Measurements from ENCODE around the gene POLR2H.

Gene POLR2H

DNA sequence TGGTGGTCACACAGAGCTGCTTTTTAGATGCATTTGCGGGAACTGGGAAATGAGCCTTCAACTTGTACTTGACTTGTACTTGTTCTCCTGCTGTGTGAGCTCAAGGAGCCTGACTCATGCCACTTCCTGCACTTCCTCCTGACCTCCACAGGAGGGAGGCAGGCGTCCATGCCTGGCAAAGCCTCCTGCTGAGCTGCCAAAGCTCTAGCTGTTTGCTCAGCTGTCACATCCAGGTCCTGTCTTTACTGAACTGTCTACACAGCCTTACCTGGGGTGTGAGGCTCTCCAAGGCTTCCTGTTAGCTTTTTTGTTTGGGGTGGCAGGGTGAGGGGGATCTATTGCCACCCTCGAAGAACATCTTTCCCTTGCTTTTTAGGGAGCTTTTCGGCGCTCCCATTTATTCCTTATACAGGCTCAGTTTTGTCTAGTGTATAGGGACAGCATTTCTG, 10.1 kb downstream of the POLR2H start:
- DNase-seq (ENCODE audit: low spot score) = peak; percentile 89

DNA sequence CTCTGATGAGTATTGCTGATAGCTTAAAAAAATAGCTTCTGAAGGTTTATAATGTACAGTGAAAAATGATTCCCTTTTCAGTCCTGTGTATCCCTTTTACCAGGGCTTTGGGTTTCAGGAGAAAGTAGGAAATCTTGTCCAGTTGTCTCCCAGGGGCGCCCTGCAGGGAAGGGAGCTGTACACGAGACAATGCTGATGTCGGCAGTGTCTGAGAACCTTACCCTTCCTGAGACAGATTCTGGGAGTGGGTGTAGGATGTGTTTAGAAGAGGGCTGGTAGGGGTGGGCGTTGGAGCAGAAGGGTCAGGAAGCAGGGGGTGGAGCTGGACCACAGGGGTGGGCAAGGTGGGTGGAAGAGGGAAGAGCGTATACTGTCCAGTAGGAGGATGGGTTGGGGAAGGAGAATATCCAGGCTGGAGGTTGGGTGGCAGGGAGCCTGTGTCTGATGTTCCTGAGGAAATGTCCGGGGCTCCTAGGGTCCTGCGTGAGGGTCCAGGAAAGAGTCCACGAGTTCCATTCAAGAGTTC, 10.8 kb downstream of the POLR2H start:
- DNase-seq (ENCODE audit: low spot score) = no peak

DNA sequence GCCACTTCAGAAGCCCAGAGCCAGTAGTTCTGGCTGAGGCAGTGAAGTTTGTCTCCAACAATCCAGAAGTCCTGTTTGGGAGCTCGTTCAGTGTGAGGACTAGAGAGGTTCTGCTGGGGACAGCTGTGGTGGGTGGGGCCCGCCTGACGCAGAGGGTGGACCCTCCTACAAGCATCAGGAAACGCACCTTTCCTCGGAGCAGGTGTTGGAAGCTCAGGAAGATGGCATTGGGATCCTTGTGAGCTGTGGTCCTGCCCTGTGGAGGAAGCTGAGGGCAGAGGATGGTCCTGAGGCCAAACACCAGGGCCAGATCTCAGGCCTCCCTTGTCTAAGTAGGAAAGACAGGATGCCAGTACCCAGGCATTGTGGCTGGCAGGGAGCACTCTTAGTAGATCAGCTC, 11.4 kb downstream of the POLR2H start:
- DNase-seq (ENCODE audit: low spot score) = no peak

- DNase-seq (ENCODE audit: low spot score) = peak; percentile 71
These were observed 11.9 kb downstream of the POLR2H start for GRCh38 chr3:184373422-184373821.

DNA sequence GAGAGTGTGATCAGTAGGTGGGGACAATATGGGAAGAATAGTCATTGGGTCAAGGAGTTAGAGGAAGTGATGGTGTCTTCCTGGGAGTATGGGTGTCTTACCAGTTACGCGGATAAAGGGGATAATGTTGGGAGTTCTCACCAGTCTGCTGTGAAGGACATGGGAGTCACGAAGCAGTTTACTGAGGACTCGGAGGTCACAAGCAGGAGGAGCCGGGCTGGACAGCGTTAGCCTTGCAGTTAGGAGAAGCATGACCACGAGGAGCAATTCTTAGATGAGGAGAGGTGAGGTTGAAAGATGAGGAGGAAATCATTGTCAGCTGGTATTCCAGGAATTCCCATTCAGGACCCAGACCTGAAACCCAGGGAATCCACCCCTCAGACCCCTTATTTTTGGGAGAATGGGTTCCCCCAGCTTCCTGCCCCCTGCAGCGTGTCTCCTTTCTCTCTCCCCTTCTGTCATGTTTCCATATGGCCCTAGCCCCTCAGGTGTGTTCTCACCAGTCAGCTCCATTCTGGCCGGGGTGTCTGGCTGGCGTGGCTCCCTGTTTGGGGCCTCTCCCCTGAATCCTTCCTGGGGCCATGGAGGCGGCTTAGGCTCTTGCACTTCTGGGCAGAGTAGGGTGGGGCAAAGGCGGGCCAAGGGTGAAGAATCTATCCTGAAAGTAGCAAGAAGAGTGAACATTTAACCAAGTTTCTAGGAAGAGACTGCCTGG, 14.4 kb downstream of the POLR2H start:
- DNase-seq (ENCODE audit: low spot score) = no peak

- no peak for DNase-seq (ENCODE audit: low spot score)
These were observed 15.9 kb downstream of the POLR2H start for GRCh38 chr3:184377374-184377773.

GRCh38 chr3:184377882-184378445, 16.5 kb downstream of the POLR2H start, which contains the start of gene THPO:
TSS of gene THPO (minus strand) at chr3:184378207. CDS start at chr3:184376259, 1,948 bp downstream.
- DNase-seq (ENCODE audit: low spot score) = no peak

DNA sequence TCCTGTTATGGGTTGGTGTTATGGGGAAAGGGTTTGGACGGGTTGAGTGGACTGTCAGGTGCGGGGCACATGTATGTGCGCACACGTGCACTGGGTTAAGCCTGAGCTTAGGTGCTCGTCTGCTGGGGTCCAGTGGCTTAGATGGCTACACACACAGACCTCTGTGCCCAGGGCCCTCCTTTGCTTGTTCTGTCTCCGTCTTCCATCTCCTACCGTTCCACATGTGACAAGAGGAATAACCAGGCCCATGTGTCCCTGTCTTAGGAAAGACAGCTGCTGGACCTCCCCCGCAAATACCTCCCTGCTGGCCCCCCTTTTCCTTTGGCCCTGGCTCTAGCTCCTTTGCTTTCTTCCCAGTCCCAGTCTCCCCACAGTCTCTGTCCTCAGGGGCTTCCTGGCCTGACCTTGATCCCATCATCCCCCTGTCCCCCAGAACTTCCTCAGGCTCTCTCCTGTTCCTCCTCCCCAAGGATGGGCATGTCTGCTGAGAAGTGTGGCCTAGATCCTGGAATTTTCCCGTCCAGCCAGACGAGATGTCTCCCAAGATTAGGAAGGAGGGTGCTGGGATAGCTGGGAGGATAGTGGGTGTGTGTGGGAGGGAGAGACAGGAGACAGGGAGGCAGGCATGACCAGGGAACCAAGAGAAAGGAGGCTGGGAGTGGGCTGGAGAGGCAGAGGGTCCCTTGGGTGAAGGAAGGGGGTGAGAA, 17.3 kb downstream of the POLR2H start:
- DNase-seq (ENCODE audit: low spot score) = no peak

DNA sequence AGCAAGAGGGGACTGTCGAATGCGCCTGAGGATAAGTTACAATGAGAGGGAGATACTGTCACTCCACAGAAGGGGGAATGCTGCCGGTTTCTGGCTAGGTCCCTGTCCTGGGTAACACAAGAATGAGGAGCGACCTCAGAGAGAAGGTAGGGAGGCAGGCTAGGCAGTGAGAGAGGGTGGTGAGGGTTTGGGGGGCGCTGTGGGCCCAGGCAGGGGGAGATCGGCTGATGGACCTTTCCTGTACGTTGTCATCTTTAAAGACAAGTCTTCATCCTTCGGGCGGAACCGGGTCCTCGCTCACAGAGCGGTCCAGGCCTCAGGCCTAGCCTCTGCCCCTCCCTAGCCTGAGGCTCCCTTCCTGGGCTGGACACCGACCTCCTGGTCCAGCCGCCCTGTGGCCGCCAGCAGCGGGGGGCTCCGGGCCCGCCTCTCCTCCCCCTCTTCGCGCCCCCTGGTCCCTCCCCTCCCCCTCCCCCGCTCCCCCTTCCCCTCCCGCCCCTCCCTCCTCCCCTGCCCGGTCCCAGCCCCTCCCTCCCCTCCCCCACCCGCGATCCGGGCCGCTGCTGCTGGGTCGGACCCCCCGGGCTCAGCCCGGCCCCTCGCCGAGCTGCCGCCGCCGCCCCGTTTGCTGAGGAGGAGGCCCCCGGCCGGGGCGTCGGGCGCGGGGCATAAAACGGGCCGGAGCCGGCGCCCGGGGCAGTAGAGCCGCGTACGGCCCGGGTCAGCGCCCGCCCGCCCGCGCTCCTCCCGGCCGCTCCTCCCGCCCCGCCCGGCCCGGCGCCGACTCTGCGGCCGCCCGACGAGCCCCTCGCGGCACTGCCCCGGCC, 18.1 kb downstream of the POLR2H start, which contains the start of gene CHRD:
TSS of gene CHRD (plus strand) at position 697 of the 827 bp plus-strand sequence. CDS start 265 bp downstream, outside the sequence.
- DNase-seq (ENCODE audit: low spot score) = no peak

GRCh38 chr3:184380185-184380626, 18.7 kb downstream of the POLR2H start:
- DNase-seq (ENCODE audit: low spot score) = peak; percentile 87

DNA sequence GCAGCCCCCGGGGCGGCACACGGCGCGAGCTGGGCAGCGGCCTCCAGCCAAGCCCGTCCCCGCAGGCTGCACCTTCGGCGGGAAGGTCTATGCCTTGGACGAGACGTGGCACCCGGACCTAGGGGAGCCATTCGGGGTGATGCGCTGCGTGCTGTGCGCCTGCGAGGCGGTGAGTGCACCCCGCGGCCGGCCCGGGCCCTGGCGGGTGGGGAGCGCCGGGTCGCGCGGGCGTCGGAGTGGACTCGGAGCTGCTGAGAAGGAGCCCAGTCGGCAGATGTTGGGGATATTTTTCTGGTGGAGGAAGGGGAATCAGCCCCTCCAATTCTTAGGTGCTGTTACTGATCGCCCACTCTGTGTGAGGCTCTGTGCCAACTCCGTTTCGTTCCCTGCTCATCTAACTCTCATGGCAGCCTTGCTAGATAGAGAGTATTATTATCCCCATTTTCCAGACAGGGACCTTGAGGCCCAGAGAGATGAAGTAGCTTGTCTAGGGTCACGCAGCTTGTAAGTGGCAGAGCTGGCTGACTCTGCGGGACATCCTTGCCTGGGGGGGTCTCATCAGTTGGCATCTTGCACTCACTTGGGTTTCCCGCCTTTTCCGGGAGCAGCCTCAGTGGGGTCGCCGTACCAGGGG, 19.2 kb downstream of the POLR2H start:
- DNase-seq (ENCODE audit: low spot score) = no peak

DNA sequence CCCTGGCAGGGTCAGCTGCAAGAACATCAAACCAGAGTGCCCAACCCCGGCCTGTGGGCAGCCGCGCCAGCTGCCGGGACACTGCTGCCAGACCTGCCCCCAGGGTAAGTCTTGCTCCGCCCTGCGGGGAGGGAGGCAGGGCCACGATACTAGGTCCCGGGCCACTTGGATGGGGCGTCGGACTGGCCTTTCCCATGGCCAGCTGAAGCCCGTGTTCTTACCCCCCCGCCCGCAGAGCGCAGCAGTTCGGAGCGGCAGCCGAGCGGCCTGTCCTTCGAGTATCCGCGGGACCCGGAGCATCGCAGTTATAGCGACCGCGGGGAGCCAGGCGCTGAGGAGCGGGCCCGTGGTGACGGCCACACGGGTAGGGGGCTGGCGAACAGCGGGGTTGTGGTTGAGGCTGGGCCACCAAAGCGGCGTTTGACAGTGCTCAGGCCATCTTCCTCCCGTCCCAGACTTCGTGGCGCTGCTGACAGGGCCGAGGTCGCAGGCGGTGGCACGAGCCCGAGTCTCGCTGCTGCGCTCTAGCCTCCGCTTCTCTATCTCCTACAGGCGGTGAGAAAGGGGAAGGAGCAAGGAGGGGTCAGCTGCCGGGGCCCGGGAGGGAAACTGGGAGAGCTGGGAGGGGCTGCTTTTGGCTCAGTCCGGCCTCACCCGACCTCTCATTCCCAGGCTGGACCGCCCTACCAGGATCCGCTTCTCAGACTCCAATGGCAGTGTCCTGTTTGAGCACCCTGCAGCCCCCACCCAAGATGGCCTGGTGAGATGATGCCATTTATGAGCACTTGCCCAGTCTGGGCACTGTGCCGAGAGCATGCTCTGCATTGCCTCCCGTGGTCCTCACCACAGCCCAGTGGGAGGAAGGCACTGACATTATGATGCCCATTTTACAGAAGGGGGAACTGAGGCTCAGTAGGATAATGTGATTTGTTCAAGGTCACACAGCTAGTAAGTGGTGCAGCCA, 20.0 kb downstream of the POLR2H start:
- no peak for DNase-seq (ENCODE audit: low spot score)

- DNase-seq (ENCODE audit: low spot score) = no peak
These were observed 21.0 kb downstream of the POLR2H start for GRCh38 chr3:184382326-184383032.

DNA sequence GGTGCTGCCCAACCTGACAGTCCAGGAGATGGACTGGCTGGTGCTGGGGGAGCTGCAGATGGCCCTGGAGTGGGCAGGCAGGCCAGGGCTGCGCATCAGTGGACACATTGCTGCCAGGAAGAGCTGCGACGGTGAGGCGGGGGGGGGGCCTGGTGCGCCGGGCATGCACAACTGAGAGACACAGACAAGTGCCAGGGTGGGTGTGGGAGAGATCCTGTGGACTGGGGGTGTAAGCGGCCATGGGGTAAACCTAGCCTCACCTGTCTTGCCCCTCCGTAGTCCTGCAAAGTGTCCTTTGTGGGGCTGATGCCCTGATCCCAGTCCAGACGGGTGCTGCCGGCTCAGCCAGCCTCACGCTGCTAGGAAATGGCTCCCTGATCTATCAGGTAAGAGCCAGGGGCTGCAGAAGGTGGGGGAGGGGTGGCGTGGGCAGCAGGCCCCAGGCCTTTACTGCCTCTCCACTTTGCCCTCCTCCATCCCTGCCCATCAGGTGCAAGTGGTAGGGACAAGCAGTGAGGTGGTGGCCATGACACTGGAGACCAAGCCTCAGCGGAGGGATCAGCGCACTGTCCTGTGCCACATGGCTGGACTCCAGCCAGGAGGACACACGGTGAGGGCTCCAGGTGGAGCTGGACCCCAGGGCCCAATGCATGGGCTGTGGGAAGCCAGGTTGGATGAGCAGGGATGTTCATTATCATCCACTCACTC, 21.7 kb downstream of the POLR2H start:
- DNase-seq (ENCODE audit: low spot score) = no peak

GRCh38 chr3:184384342-184384741, 22.8 kb downstream of the POLR2H start:
- DNase-seq (ENCODE audit: low spot score) = no peak

- DNase-seq (ENCODE audit: low spot score) = no peak
These were observed 23.4 kb downstream of the POLR2H start for GRCh38 chr3:184384856-184385422.

- no peak for DNase-seq (ENCODE audit: low spot score)
These were observed 24.7 kb downstream of the POLR2H start for GRCh38 chr3:184386047-184386806.

All from AG08396 (cell line).